Myocyte (in vitro differentiated cells): ENCODE data around the gene LPA. TPM values are rescaled to one million over a fixed set of nuclear protein-coding genes. Genes with fewer than 3 reads are reported as not detected.

Experiments
- DNase-seq: peaks from one replicate; pipeline ENCODE4 v3.0.0-alpha.2; 2012; ENCODE audit warnings: low read depth
- total RNA-seq: library from RNA; depleted of rRNA; stranded (reverse); fragments of >200 nt; gene quantifications from 2 replicates; pipeline ENCODE4 v1.2.3, GENCODE V29; 2014

LPA gene
- total RNA-seq, 1 donor from 2014 or later: not detected

- peak; percentile 76 for DNase-seq
Observed at GRCh38 chr6:160520043-160520904, 143.8 kb downstream of the LPA start.

DNA sequence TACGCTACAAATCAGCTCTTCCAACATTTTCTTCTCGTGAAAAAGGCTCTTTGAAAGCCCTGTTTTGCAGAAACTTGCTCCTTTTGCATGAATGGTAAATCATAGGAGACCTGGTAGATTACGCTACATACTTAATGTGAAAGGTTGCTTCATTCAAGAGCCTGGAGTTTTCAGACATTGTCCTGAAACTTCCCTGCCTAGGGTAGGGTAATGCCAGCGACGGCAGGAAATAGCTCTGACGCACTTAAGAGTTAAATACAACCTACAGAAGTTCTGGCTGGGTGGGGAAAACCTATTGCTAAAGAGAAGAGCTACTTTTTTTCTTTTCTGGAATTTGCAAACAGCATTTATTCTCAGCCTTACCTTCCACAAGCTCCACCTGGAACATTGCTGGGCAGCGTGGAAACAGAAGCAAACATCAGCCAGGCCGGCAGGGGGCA, 144.5 kb downstream of the LPA start:
- no peak for DNase-seq

DNA sequence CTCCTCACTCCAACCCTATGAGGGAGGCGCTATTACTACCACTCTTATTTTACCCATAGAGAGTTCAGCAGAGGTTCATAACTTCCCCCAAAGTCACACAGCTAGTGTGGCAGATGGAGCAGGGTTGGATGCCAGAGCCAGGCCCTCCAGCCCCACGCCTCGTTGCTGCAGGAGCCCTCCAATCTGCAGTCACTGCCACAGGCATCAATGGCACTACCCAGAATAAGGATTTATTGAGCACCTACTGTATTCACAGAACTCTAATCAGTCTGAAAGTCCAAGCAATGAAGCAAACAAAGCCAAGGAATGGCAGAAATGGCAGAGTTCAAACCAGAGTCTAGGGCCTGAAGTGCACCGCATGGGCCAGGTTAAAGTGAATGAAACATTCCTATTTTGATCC, 144.9 kb downstream of the LPA start:
- DNase-seq: no peak

DNA sequence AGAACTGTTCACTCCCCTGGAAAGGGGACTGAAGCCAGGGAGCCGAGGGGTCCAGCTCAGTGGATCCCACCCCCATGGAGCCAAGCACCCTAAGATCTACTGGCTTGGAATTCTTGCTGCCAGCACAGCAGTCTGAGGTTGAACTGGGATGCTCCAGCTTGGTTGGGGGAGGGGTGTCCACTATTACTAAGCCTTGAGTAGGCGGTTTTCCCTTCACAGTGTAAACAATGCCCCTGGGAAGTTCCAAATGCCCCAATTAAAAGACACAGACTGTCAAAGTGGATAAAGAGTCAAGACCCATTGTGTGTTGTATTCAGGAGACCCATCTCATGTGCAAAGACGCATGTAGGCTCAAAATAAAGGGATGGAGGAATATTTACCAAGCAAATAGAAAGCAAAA, 150.2 kb downstream of the LPA start:
- no peak for DNase-seq

DNA sequence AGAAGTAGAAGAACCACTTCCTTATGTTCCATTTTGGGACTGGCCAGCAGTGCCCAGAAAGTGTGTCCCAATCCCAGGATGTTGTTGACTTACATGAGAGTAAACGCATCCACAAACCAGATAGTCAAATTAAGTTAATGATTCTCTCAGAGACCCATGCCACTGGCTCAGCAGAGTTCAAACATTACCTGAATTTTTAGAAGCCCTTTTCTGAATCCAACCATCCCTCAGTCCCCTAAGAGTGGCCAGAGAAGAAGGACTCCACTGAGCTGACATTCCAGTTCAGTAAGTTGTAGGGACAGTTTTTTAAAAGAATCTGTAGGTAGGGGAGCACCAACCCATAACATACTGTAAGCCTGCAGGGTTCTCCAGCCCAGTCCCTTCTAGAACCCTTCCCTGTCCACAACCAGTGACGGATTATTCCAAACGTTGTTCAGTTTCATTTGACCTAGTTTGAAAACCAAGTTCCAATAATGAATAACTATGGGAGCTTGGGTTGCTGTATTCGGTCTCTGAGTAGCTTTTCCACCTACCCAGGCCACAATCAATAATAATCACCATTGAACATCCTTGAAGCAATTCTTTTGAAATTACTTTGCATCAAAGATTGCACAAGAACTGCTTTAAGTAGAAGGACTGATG, 153.0 kb downstream of the LPA start:
- DNase-seq: no peak

DNA sequence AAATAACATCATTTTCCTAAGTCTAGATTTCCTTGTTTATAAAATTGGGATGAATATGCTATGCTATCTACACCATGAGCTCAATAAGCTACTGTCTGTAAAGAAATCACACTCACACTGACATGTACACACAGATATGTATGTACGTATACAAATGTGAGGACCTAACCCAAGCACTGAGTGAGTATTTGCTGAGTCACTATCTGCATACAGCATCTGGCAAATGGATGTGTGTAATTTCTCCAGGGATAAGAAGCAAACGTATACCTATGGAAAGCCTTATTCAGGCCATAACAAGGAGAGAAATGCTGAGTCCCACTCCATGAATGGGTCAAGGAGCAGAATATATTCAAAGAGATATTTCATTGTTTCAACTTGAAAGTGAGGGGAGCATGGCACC, 153.9 kb downstream of the LPA start:
- no peak for DNase-seq

DNA sequence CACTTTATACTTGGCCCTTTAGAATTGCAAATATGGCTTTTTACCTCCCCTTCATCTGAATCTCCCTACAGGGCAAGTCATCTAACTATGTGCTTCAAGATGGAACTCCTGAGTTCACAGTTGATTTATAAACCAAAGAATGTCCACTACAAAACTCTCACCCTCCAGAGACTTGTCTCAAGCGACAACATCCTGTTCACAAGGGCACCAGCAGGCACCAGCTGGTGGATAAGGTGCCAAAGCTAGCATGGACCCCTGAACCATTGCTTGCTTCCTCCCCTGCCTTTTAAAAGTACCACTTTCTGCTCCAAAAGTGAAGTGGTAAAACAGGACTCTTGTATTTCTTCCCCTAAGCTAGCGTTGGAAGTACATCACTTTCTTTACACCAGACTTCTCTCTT, 154.5 kb downstream of the LPA start:
- DNase-seq: no peak

DNA sequence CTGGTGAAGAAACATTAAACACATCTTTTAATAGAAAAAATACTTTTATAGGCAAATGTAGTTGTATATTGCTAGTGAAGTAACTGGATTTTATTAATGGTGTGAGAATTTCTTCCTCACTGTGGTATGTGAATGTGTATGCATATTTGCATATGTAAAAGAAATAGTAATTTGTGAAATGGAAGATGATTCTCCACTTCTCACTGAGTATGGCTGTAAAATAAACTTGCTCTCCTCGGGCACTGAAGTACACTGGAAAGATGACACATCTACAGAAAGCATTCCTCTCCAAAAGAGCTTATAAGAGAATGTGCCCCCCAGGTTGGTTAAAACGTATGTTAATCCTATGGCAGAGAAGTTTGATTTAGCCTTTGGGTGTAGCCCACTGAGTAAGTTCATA, 155.5 kb downstream of the LPA start:
- no peak for DNase-seq

GRCh38 chr6:160507420-160507819, 156.7 kb downstream of the LPA start:
- DNase-seq: no peak

DNA sequence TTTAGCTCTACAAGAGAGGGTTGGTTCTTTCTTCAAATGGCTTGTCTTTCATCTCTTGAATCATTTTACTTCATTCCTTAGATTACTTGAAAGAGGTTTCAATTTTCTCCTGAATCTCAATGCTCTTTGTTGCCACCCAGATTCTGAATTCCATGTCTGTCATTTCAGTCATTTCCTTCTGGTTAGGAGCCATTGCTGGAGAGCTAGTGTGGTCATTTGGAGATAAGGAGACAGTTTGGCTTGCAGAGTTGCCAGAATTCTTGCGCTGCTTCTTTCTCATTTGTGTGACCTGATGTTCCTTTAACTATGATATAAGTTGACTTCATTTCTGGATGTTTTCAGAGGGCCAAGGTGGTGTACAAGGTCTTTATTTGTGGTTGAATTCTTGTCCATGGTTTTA, 158.1 kb downstream of the LPA start:
- no peak for DNase-seq

DNA sequence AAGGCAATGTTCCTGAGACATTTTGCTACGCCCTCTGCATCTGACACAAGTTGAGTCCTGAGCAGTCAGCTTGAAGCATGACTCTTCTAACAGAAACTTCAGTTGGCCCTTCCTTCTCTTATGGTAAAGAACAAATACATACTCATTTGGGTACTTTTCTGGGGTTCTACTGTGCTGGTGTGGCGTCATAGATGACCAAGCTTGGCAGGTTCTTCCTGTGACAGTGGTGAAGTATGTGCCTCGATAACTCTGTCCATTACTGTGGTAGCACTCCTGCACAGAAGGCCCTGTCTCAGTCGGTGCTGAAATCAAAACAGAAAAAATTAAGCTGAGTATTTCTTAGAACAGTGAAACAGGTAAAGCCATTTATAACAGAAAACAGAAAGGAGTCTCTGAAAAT, 163.4 kb downstream of the LPA start:
- no peak for DNase-seq

DNA sequence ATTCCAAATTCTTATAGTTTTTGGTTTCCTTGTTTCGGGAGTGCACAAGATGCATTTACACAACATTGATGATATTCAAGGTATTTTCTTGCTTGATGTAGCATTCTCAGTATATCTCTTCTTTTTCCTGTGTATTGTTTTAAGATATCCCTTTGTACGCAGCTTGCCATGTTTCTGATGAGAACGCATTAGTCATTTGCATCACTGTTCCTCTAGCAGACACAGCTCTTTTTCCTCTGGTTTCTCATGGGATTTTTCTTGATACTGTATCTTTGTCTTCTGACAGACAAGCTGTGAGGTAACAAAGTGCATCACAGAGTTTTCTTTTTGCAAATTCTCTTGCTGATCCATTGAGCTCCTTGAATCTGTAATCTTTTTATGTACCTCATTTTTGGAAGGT, 169.5 kb downstream of the LPA start:
- DNase-seq: no peak

DNA sequence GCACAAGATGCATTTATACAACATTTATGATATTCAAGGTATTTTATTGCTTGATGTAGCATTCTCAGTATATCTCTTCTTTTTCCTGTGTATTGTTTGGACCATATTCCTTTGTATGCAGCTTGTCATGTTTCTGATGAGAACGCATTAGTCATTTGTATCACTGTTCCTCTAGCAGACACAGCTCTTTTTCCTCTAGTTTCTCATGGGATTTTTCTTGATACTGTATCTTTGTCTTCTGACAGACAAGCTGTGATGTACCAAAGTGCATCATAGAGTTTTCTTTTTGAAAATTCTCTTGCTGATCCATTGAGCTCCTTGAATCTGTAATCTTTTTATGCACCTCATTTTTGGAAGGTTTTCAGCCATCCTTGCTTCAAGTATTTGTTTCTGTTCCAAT, 175.0 kb downstream of the LPA start:
- DNase-seq: no peak

GRCh38 chr6:160487116-160487515, 177.0 kb downstream of the LPA start:
- DNase-seq: no peak

Other genes starting within 250 kb of the LPA start
- not detected in 2 replicates for gene PLG, start 38.0 kb upstream of the LPA start, total RNA-seq